Measurements from ENCODE around the gene CXCL1. TPM values are rescaled to one million over a fixed set of nuclear protein-coding genes. Genes with fewer than 3 reads are reported as not detected.

The CXCL1 gene
- total RNA-seq, 1 experiment from 2014 or later: 5.7 TPM

- no peak for DNase-seq (ENCODE audit: low read depth)
These were observed 17.9 kb upstream of the CXCL1 start for GRCh38 chr4:73851293-73851692.

- DNase-seq (ENCODE audit: low read depth): no peak
These were observed 16.4 kb upstream of the CXCL1 start for GRCh38 chr4:73852771-73853170.

GRCh38 chr4:73853246-73853704 lies 15.9 kb upstream of the CXCL1 start, which contains the start of gene PF4V1:
Gene PF4V1 (plus strand): TSS chr4:73853296. CDS start chr4:73853363, 67 bp downstream.
- DNase-seq (ENCODE audit: low read depth): no peak

- DNase-seq (ENCODE audit: low read depth): no peak
These were observed 15.3 kb upstream of the CXCL1 start for GRCh38 chr4:73853718-73854473.

GRCh38 chr4:73855406-73855805 lies 13.8 kb upstream of the CXCL1 start:
- no peak for DNase-seq (ENCODE audit: low read depth)

GRCh38 chr4:73856518-73856917 lies 12.7 kb upstream of the CXCL1 start:
- peak; percentile 67 for DNase-seq (ENCODE audit: low read depth)

GRCh38 chr4:73859614-73860088 lies 9.5 kb upstream of the CXCL1 start:
- DNase-seq (ENCODE audit: low read depth): peak; percentile 88

GRCh38 chr4:73860181-73860580 lies 9.0 kb upstream of the CXCL1 start:
- no peak for DNase-seq (ENCODE audit: low read depth)

GRCh38 chr4:73860917-73861316 lies 8.3 kb upstream of the CXCL1 start:
- no peak for DNase-seq (ENCODE audit: low read depth)

- no peak for DNase-seq (ENCODE audit: low read depth)
These were observed 6.9 kb upstream of the CXCL1 start for GRCh38 chr4:73862322-73862721.

- peak; percentile 34 for DNase-seq (ENCODE audit: low read depth)
These were observed 4.8 kb upstream of the CXCL1 start for GRCh38 chr4:73864365-73864764.

- DNase-seq (ENCODE audit: low read depth): no peak
These were observed 4.2 kb upstream of the CXCL1 start for GRCh38 chr4:73864961-73865360.

GRCh38 chr4:73865431-73866096 lies 3.6 kb upstream of the CXCL1 start:
- DNase-seq (ENCODE audit: low read depth): no peak

- no peak for DNase-seq (ENCODE audit: low read depth)
These were observed 2.9 kb upstream of the CXCL1 start for GRCh38 chr4:73866246-73866645.

- peak; percentile 82 for DNase-seq (ENCODE audit: low read depth)
These were observed 1.4 kb upstream of the CXCL1 start for GRCh38 chr4:73867783-73868182.

- no peak for DNase-seq (ENCODE audit: low read depth)
These were observed 725 bp upstream of the CXCL1 start for GRCh38 chr4:73868206-73869129.

GRCh38 chr4:73870260-73870659 lies 1.1 kb downstream of the CXCL1 start:
- DNase-seq (ENCODE audit: low read depth): no peak

GRCh38 chr4:73870768-73871167 lies 1.6 kb downstream of the CXCL1 start:
- DNase-seq (ENCODE audit: low read depth): no peak

GRCh38 chr4:73871511-73872310 lies 2.5 kb downstream of the CXCL1 start:
- DNase-seq (ENCODE audit: low read depth): no peak

- DNase-seq (ENCODE audit: low read depth): no peak
These were observed 3.3 kb downstream of the CXCL1 start for GRCh38 chr4:73872316-73873108.

Data from M059J (cell line).